Activated CD4-positive, alpha-beta memory T cell treated with anti-CD3 and anti-CD28 coated beads for 36 hours (primary cell): Measurements from ENCODE around the gene UQCR11. TPM values are rescaled to one million over a fixed set of nuclear protein-coding genes. Genes with fewer than 3 reads are reported as not detected.
A peak's percentile ranks its signal among the peaks of the same experiment; 100 is the strongest.

Experiments
- CTCF ChIA-PET: fragments of 350-600 bp; sonication (Branson Sonifier 250); formaldehyde crosslinking; loops from one replicate; lab custom pipeline; 2021; ENCODE audit warnings: antibody characterized with exemption, inconsistent platforms; lab: Charles Lee
- POLR2A ChIA-PET: fragments of 350-600 bp; sonication (Branson Sonifier 250); formaldehyde crosslinking; loops from one replicate; lab custom pipeline; 2021; ENCODE audit warnings: antibody characterized with exemption; lab: Charles Lee
- DNase-seq: peaks from one replicate; pipeline ENCODE4 v3.0.0-alpha.2; 2020
- H3K27ac Mint-ChIP-seq: one replicate; pipeline ENCODE4 v1.8.0; 2021; ENCODE audit warnings: mixed read lengths
- H3K27me3 Mint-ChIP-seq: one replicate; pipeline ENCODE4 v1.8.0; 2021; ENCODE audit warnings: mixed read lengths
- H3K36me3 Mint-ChIP-seq: one replicate; pipeline ENCODE4 v1.8.0; 2021; ENCODE audit warnings: mixed read lengths
- H3K4me1 Mint-ChIP-seq: one replicate; pipeline ENCODE4 v1.8.0; 2021; ENCODE audit warnings: low read depth, mixed read lengths
- H3K4me3 Mint-ChIP-seq: one replicate; pipeline ENCODE4 v1.8.0; 2021; ENCODE audit warnings: mild to moderate bottlenecking, mixed read lengths
- H3K9me3 Mint-ChIP-seq: one replicate; pipeline ENCODE4 v1.8.0; 2021; ENCODE audit warnings: mixed read lengths
- intact Hi-C: fragments of 100-400 bp; cut with micrococcal nuclease; formaldehyde crosslinking; loops from one replicate; pipeline ENCODE4 v1.15.1; 2023
- total RNA-seq, 2 experiments: library from RNA; stranded (reverse); gene quantifications; one replicate each; pipeline ENCODE4 v1.2.3, GENCODE V29; 2021

The UQCR11 gene
- total RNA-seq = 100 to 1,000 TPM; 266 to 277 TPM

- ChIA-PET POLR2A (interaction anchor here (2.1 to 3.7 kb wide), 2 partner anchors 13 to 47 kb away, joined by 10 to 18 read pairs; partner anchors contain the start of genes MBD3 and TCF3), CTCF (interaction anchor here (0.7 to 2.1 kb wide), 6 partner anchors 10 to 220 kb away, joined by 3 to 24 read pairs (median 4); partner anchors contain the start of gene MBD3)
- Mint-ChIP-seq H3K4me1 (peaks cover 44% of the 10 kb centered on the region), H3K27ac (peak within 1 kb of the TSS; percentile 94), H3K9me3 (no peaks in the 10 kb centered on the region), H3K27me3 (no peaks in the 10 kb centered on the region), H3K36me3 (peaks cover 8% of the 10 kb centered on the region), H3K4me3 (peak within 1 kb of the TSS; percentile 88)
- DNase-seq = peak; percentile 96
- intact Hi-C loops = loop anchor here (1.0 to 10.0 kb wide), 5 partner anchors 13 to 489 kb away; partner anchors contain the start of genes CIRBP, IZUMO4, MBD3 and MOB3A
Measured at GRCh38 chr19:1605236-1606137, at the start of gene UQCR11. TSS of gene UQCR11 (minus strand) at chr19:1605462. CDS start at chr19:1605409, 53 bp downstream.

DNA sequence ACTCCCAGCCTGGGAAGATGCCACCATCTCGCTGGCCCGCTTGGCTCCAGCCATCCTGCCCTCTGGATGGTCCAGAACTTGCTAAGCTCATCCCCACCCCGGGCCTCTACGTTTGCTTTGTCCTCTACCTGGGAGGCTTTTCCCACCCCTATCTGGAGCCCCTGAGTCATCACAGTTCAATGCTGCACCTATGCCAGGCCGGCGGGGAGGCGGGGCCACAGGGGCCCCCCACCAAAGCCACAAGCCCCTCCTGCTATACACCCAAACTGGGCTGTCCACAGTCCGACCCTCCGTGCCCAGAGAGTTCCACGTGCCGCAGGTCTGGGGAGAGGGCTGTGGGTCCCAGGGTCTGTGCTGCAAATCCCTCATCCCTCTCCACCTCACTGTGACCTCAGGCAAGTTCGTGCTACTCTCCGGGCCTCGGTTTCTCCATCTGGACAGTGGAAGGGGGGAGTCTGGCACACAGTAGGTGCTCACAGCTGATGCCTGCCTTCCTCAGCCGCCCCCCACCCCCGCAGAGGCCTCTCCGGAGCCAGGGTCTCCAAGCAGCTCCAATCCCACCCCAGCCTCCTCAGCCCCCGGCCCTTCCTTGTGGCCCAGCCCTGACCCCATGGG lies 49.0 kb upstream of the UQCR11 start:
- Mint-ChIP-seq H3K9me3 (no peaks in the 10 kb centered on the region), H3K36me3 (peaks cover 3% of the 10 kb centered on the region), H3K4me1 (peaks cover 21% of the 10 kb centered on the region), H3K27me3 (peaks cover 3% of the 10 kb centered on the region), H3K27ac (no peak overlapping the region), H3K4me3 (no peak overlapping the region)
- no peak for DNase-seq
- ChIA-PET POLR2A (interaction anchor here (0.6 kb wide), 1 partner anchor 46 kb away, joined by 3 read pairs; no protein-coding TSS in a partner anchor), CTCF (interaction anchor here (0.7 to 6.5 kb wide), 3 partner anchors 17 to 175 kb away, joined by 3 to 32 read pairs (median 6); no protein-coding TSS in a partner anchor)
- intact Hi-C loops = loop anchor here (5.0 kb wide), 1 partner anchor 62 kb away; the partner anchor contains the start of gene MBD3

- POLR2A ChIA-PET = interaction anchor here (0.6 to 1.9 kb wide), 4 partner anchors 47 to 605 kb away, joined by 3 to 18 read pairs (median 8); partner anchors contain the start of genes MBD3 and UQCR11
- peaks cover 29% of the 10 kb centered on the region for H3K4me1 Mint-ChIP-seq
- H3K9me3 Mint-ChIP-seq = no peaks in the 10 kb centered on the region
- intact Hi-C loops = loop anchor here (1.0 to 5.0 kb wide), 2 partner anchors 61 to 246 kb away; partner anchors contain the start of genes DAZAP1 and MBD3
- peaks cover 6% of the 10 kb centered on the region for H3K36me3 Mint-ChIP-seq
- H3K27me3 Mint-ChIP-seq = no peaks in the 10 kb centered on the region
- CTCF ChIA-PET = interaction anchor here (1.4 to 6.5 kb wide), 2 partner anchors 18 to 107 kb away, joined by 5 to 32 read pairs; no protein-coding TSS in a partner anchor
- peak overlapping the region; percentile 73 for H3K4me3 Mint-ChIP-seq
- peak overlapping the region; percentile 76 for H3K27ac Mint-ChIP-seq
- no peak for DNase-seq
Measured at GRCh38 chr19:1653300-1653628, 48.0 kb upstream of the UQCR11 start.

- peak within 1 kb of the TSS; percentile 84 for H3K4me3 Mint-ChIP-seq
- peaks cover 6% of the 10 kb centered on the region for H3K36me3 Mint-ChIP-seq
- peak; percentile 99 for DNase-seq
- H3K27me3 Mint-ChIP-seq = no peaks in the 10 kb centered on the region
- H3K4me1 Mint-ChIP-seq = peaks cover 29% of the 10 kb centered on the region
- H3K9me3 Mint-ChIP-seq = no peaks in the 10 kb centered on the region
- peak within 1 kb of the TSS; percentile 83 for H3K27ac Mint-ChIP-seq
- ChIA-PET CTCF (interaction anchor here (1.4 to 6.5 kb wide), 3 partner anchors 19 to 107 kb away, joined by 5 to 32 read pairs (median 6); no protein-coding TSS in a partner anchor), POLR2A (interaction anchor here (0.6 to 1.9 kb wide), 5 partner anchors 9 to 605 kb away, joined by 3 to 18 read pairs (median 7); partner anchors contain the start of genes MBD3 and UQCR11)
- intact Hi-C loops = loop anchor here (1.0 to 5.0 kb wide), 2 partner anchors 60 to 245 kb away; partner anchors contain the start of genes DAZAP1 and MBD3
Measured at GRCh38 chr19:1652471-1653299, 47.4 kb upstream of the UQCR11 start, which contains the start of gene TCF3. TSS of gene TCF3 (minus strand) at chr19:1652615. CDS start at chr19:1650248, 2,367 bp downstream.

- ChIA-PET POLR2A (interaction anchor here (1.0 to 1.9 kb wide), 3 partner anchors 10 to 58 kb away, joined by 3 to 18 read pairs (median 8); partner anchors contain the start of genes MBD3 and UQCR11), CTCF (interaction anchor here (1.0 to 6.5 kb wide), 5 partner anchors 16 to 115 kb away, joined by 3 to 32 read pairs (median 5); no protein-coding TSS in a partner anchor)
- Mint-ChIP-seq H3K9me3 (no peaks in the 10 kb centered on the region), H3K27me3 (no peaks in the 10 kb centered on the region), H3K4me3 (peak overlapping the region; percentile 84), H3K27ac (peak overlapping the region; percentile 79), H3K4me1 (peaks cover 29% of the 10 kb centered on the region), H3K36me3 (peaks cover 6% of the 10 kb centered on the region)
- DNase-seq = peak; percentile 61
- intact Hi-C loops = loop anchor here (1.0 to 5.0 kb wide), 2 partner anchors 46 to 59 kb away; partner anchors contain the start of genes MBD3 and UQCR11
Measured at GRCh38 chr19:1651568-1652291, 46.5 kb upstream of the UQCR11 start.

DNA sequence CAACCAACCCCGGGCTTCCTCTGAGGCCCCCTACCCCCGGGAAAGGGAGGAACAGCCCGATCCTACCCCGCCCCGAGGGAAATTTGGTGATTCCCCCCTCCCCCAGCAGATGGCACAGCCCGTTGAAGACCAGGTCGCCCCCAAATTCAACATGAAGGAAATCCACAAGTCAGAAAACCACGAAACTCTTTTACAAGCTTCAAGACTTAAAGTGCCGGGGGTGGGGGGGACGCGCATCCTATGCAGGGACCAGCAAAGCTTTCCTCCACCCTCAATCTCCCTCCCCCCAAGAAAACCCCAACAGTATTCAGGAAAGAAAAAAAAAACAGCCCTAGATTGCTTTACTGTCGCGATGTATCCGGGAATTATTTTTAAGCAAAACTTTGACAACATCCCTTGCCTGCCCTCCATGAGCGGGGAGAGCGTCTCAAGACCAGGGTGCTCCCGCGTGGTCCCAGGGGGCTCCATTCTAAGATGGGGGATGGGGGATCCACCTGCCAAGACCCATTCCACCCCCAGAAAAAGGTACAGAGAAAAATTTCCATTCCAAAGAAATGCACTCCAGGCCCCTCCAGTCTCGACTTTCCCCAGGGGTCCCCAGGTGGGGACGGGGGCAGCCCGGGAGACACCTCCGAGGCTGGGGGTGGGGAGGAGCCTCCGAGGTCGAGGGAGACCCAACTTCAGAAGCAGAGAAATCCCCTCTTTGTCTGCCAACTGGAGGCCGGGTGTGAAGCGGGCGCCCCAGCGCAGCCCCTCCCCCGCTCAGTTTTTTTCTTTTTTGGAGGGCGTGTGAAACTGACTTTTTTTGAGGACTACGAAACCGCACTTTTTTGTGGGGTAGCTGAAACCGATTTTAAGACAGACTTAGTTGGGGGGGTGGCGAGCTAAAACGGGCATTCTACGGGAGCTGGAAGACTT lies 45.6 kb upstream of the UQCR11 start:
- Mint-ChIP-seq H3K27me3 (no peaks in the 10 kb centered on the region), H3K36me3 (peaks cover 7% of the 10 kb centered on the region), H3K9me3 (no peaks in the 10 kb centered on the region), H3K4me1 (peaks cover 29% of the 10 kb centered on the region), H3K27ac (peak overlapping the region; percentile 80), H3K4me3 (peak overlapping the region; percentile 84)
- POLR2A ChIA-PET = interaction anchor here (0.5 kb wide), 1 partner anchor 188 kb away, joined by 6 read pairs; no protein-coding TSS in a partner anchor
- CTCF ChIA-PET = interaction anchor here (1.0 to 6.5 kb wide), 4 partner anchors 16 to 116 kb away, joined by 3 to 32 read pairs (median 4); no protein-coding TSS in a partner anchor
- intact Hi-C loops = loop anchor here (1.0 to 5.0 kb wide), 2 partner anchors 46 to 59 kb away; partner anchors contain the start of genes MBD3 and UQCR11
- DNase-seq = peak; percentile 62

- no peak for DNase-seq
- CTCF ChIA-PET = interaction anchor here (1.0 to 6.5 kb wide), 3 partner anchors 21 to 117 kb away, joined by 3 to 32 read pairs (median 3); no protein-coding TSS in a partner anchor
- Mint-ChIP-seq H3K27me3 (no peaks in the 10 kb centered on the region), H3K27ac (peak overlapping the region; percentile 80), H3K36me3 (peaks cover 13% of the 10 kb centered on the region), H3K4me1 (peaks cover 29% of the 10 kb centered on the region), H3K4me3 (peak overlapping the region; percentile 84), H3K9me3 (no peaks in the 10 kb centered on the region)
- intact Hi-C loops = loop anchor here (5.0 kb wide), 1 partner anchor 58 kb away; the partner anchor contains the start of gene MBD3
- POLR2A ChIA-PET = interaction anchor here (0.5 kb wide), 1 partner anchor 189 kb away, joined by 6 read pairs; no protein-coding TSS in a partner anchor
Measured at GRCh38 chr19:1649706-1650649, 44.7 kb upstream of the UQCR11 start.

- ChIA-PET POLR2A (interaction anchor here (0.6 kb wide), 1 partner anchor 56 kb away, joined by 4 read pairs; the partner anchor contains the start of gene MBD3), CTCF (interaction anchor here (0.6 to 6.5 kb wide), 3 partner anchors 22 to 72 kb away, joined by 3 to 32 read pairs (median 3); no protein-coding TSS in a partner anchor)
- Mint-ChIP-seq H3K4me1 (peaks cover 29% of the 10 kb centered on the region), H3K27ac (no peak overlapping the region), H3K4me3 (no peak overlapping the region), H3K9me3 (no peaks in the 10 kb centered on the region), H3K27me3 (no peaks in the 10 kb centered on the region), H3K36me3 (peaks cover 13% of the 10 kb centered on the region)
- intact Hi-C loops = no loop called here
- DNase-seq = peak; percentile 45
Measured at GRCh38 chr19:1648920-1649541, 43.8 kb upstream of the UQCR11 start.
